ENCODE measurements around the gene REXO2.

REXO2 gene

GRCh38 chr11:114449845-114450244 is 10.6 kb downstream of the REXO2 start:
- Histone ChIP-seq H4K20me1 (ENCODE audit: insufficient read depth, low read length) (0 out of 2 replicates have a peak, but pooled peaks cover 3% of the 10 kb centered on the region), H3K4me3 (ENCODE audit: low read depth in 1 of 2, low read length in 2 of 2) (no peak overlapping the region), H3K9me3 (ENCODE audit: insufficient read depth, low read length, severe bottlenecking) (no peaks in the 10 kb centered on the region), H3K4me1 (ENCODE audit: insufficient read depth, low read length) (no peaks in the 10 kb centered on the region), H3K36me3 (ENCODE audit: insufficient read depth, low read length) (peaks cover 66% of the 10 kb centered on the region), H3K9ac (ENCODE audit: low read depth, low read length) (no peak overlapping the region), H3K27ac (ENCODE audit: low read length) (no peak overlapping the region), H2AFZ (ENCODE audit: low read depth, low read length) (no peak overlapping the region), H3K27me3 (ENCODE audit: insufficient read depth, low read length, poor library complexity) (no peaks in the 10 kb centered on the region), H3K4me2 (ENCODE audit: insufficient read depth, low read length) (no peak overlapping the region), H3K79me2 (ENCODE audit: insufficient read depth, low read length) (peaks cover 8% of the 10 kb centered on the region)
- TF ChIP-seq CTCF (IDR thresholded peaks at IDR 0.05; ENCODE audit: borderline replicate concordance, extremely low read depth, low read length, poor library complexity, severe bottlenecking) = no peak
- TF ChIP-seq EZH2 (IDR thresholded peaks at IDR 0.05; ENCODE audit: borderline replicate concordance, low read depth, low read length, severe bottlenecking) = no peak
- DNase-seq = no peak
- ATAC-seq (ENCODE audit: insufficient read depth, low read depth) = no peak

- no peak for DNase-seq
- H3K27me3 ChIP-seq (ENCODE audit: insufficient read depth, low read length, poor library complexity) = no peaks in the 10 kb centered on the region
- H3K36me3 ChIP-seq (ENCODE audit: insufficient read depth, low read length) = peaks cover 49% of the 10 kb centered on the region
- no peak overlapping the region for H3K4me3 ChIP-seq (ENCODE audit: low read depth in 1 of 2, low read length in 2 of 2)
- H4K20me1 ChIP-seq (ENCODE audit: insufficient read depth, low read length) = no peaks in the 10 kb centered on the region
- no peak overlapping the region for H3K27ac ChIP-seq (ENCODE audit: low read length)
- H3K79me2 ChIP-seq (ENCODE audit: insufficient read depth, low read length) = no peaks in the 10 kb centered on the region
- H3K9ac ChIP-seq (ENCODE audit: low read depth, low read length) = no peak overlapping the region
- H2AFZ ChIP-seq (ENCODE audit: low read depth, low read length) = no peak overlapping the region
- H3K4me1 ChIP-seq (ENCODE audit: insufficient read depth, low read length) = no peaks in the 10 kb centered on the region
- no peak overlapping the region for H3K4me2 ChIP-seq (ENCODE audit: insufficient read depth, low read length)
- H3K9me3 ChIP-seq (ENCODE audit: insufficient read depth, low read length, severe bottlenecking) = no peaks in the 10 kb centered on the region
- no peak for TF ChIP-seq CTCF (IDR thresholded peaks at IDR 0.05; ENCODE audit: borderline replicate concordance, extremely low read depth, low read length, poor library complexity, severe bottlenecking)
- ATAC-seq (ENCODE audit: insufficient read depth, low read depth) = no peak
Measured at GRCh38 chr11:114452399-114452798, 13.1 kb downstream of the REXO2 start.

GRCh38 chr11:114463999-114464398 is 24.7 kb downstream of the REXO2 start:
- Histone ChIP-seq H3K9ac (ENCODE audit: low read depth, low read length) (no peak overlapping the region), H3K9me3 (ENCODE audit: insufficient read depth, low read length, severe bottlenecking) (no peaks in the 10 kb centered on the region), H3K27ac (ENCODE audit: low read length) (no peak overlapping the region), H3K4me2 (ENCODE audit: insufficient read depth, low read length) (no peak overlapping the region), H3K79me2 (ENCODE audit: insufficient read depth, low read length) (no peaks in the 10 kb centered on the region), H3K4me3 (ENCODE audit: low read depth in 1 of 2, low read length in 2 of 2) (no peak overlapping the region), H3K36me3 (ENCODE audit: insufficient read depth, low read length) (no peaks in the 10 kb centered on the region), H2AFZ (ENCODE audit: low read depth, low read length) (no peak overlapping the region), H4K20me1 (ENCODE audit: insufficient read depth, low read length) (no peaks in the 10 kb centered on the region), H3K4me1 (ENCODE audit: insufficient read depth, low read length) (no peaks in the 10 kb centered on the region), H3K27me3 (ENCODE audit: insufficient read depth, low read length, poor library complexity) (no peaks in the 10 kb centered on the region)
- ATAC-seq (ENCODE audit: insufficient read depth, low read depth) = no peak
- TF ChIP-seq CTCF (IDR thresholded peaks at IDR 0.05; ENCODE audit: borderline replicate concordance, extremely low read depth, low read length, poor library complexity, severe bottlenecking) (no peak), EZH2 (IDR thresholded peaks at IDR 0.05; ENCODE audit: borderline replicate concordance, low read depth, low read length, severe bottlenecking) (no peak)
- DNase-seq = no peak

- H3K4me3 ChIP-seq (ENCODE audit: low read depth in 1 of 2, low read length in 2 of 2) = no peak overlapping the region
- H3K9me3 ChIP-seq (ENCODE audit: insufficient read depth, low read length, severe bottlenecking) = no peaks in the 10 kb centered on the region
- no peaks in the 10 kb centered on the region for H3K36me3 ChIP-seq (ENCODE audit: insufficient read depth, low read length)
- TF ChIP-seq EZH2 (IDR thresholded peaks at IDR 0.05; ENCODE audit: borderline replicate concordance, low read depth, low read length, severe bottlenecking) = no peak
- no peak for TF ChIP-seq CTCF (IDR thresholded peaks at IDR 0.05; ENCODE audit: borderline replicate concordance, extremely low read depth, low read length, poor library complexity, severe bottlenecking)
- H3K4me1 ChIP-seq (ENCODE audit: insufficient read depth, low read length) = no peaks in the 10 kb centered on the region
- no peaks in the 10 kb centered on the region for H3K79me2 ChIP-seq (ENCODE audit: insufficient read depth, low read length)
- H2AFZ ChIP-seq (ENCODE audit: low read depth, low read length) = no peak overlapping the region
- H4K20me1 ChIP-seq (ENCODE audit: insufficient read depth, low read length) = no peaks in the 10 kb centered on the region
- H3K9ac ChIP-seq (ENCODE audit: low read depth, low read length) = no peak overlapping the region
- no peaks in the 10 kb centered on the region for H3K27me3 ChIP-seq (ENCODE audit: insufficient read depth, low read length, poor library complexity)
- no peak for DNase-seq
- no peak for ATAC-seq (ENCODE audit: insufficient read depth, low read depth)
- no peak overlapping the region for H3K27ac ChIP-seq (ENCODE audit: low read length)
- no peak overlapping the region for H3K4me2 ChIP-seq (ENCODE audit: insufficient read depth, low read length)
Measured at GRCh38 chr11:114466742-114467141, 27.5 kb downstream of the REXO2 start.
